Measurements from ENCODE around the gene BAIAP2.
A peak's percentile ranks its signal among the peaks of the same experiment; 100 is the strongest.

Gene BAIAP2

DNA sequence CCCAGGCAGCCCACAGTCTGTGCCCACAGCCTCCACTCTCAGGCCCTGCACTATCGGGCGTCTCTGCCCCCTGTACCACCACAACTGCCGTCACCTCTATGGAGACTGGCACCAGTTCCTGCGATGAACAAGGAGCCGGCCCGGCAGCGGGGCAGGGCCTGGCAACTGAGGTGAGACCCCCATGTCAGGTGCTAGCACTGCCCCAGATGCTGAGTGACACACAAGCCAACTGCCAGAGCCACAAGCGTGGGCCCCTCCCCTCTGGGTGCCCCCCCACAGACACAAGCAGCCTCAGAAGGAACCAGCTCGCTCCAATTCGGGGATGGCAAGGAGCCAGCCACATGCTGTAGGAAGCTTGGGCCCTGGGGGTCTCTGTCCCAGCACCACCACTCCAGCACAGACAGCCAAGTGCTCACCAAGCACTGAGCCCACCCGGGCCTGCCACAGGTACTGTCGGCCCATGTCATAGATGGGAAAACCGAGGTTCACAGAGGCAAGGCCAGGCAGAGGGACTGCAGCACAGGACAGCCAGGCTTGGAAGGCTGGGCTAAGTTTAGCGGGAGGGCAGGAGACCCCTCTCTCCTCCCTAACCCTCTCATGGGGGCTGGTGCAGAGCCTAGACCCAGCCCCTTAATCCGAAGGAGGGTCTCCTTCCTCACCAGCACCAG lies 128.9 kb downstream of the BAIAP2 start:
- no peak overlapping the region for H2AFZ ChIP-seq (ENCODE audit: low read length)
- H3K9ac ChIP-seq (ENCODE audit: low read length), result no peak overlapping the region
- no peaks in the 10 kb centered on the region for H3K4me1 ChIP-seq (ENCODE audit: low read length)
- no peaks in the 10 kb centered on the region for H3K79me2 ChIP-seq (ENCODE audit: low read length)
- no peak overlapping the region for H3K27ac ChIP-seq (ENCODE audit: low read length)
- H3K9me2 ChIP-seq (replicated peaks; ENCODE audit: insufficient read depth, low read length), result no peaks in the 10 kb centered on the region
- no peak for DNase-seq
- H4K20me1 ChIP-seq (ENCODE audit: insufficient read depth, low read length), result no peaks in the 10 kb centered on the region
- H3K27me3 ChIP-seq (replicated peaks; ENCODE audit: insufficient read depth, low read length), result peaks cover 93% of the 10 kb centered on the region
- TF ChIP-seq EZH2 (optimal IDR thresholded peaks at IDR 0.05; ENCODE audit: low read depth, low read length), result no peak
- TF ChIP-seq EZH2phosphoT487 (IDR thresholded peaks at IDR 0.05; ENCODE audit: low read length), result no peak
- TF ChIP-seq, protein P1, sequence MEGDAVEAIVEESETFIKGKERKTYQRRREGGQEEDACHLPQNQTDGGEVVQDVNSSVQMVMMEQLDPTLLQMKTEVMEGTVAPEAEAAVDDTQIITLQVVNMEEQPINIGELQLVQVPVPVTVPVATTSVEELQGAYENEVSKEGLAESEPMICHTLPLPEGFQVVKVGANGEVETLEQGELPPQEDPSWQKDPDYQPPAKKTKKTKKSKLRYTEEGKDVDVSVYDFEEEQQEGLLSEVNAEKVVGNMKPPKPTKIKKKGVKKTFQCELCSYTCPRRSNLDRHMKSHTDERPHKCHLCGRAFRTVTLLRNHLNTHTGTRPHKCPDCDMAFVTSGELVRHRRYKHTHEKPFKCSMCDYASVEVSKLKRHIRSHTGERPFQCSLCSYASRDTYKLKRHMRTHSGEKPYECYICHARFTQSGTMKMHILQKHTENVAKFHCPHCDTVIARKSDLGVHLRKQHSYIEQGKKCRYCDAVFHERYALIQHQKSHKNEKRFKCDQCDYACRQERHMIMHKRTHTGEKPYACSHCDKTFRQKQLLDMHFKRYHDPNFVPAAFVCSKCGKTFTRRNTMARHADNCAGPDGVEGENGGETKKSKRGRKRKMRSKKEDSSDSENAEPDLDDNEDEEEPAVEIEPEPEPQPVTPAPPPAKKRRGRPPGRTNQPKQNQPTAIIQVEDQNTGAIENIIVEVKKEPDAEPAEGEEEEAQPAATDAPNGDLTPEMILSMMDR (IDR thresholded peaks at IDR 0.05; ENCODE audit: low read length), result no peak
- H3K36me3 ChIP-seq (replicated peaks; ENCODE audit: insufficient read depth, low read length), result no peaks in the 10 kb centered on the region
- H3K9me3 ChIP-seq (replicated peaks; ENCODE audit: insufficient read depth, low read length), result no peaks in the 10 kb centered on the region
- no peak overlapping the region for H3K4me3 ChIP-seq (ENCODE audit: low read length)
- H3K4me2 ChIP-seq (ENCODE audit: low read depth, low read length), result no peak overlapping the region
- H3F3A ChIP-seq (ENCODE audit: insufficient read depth, low read length), result no peaks in the 10 kb centered on the region

DNA sequence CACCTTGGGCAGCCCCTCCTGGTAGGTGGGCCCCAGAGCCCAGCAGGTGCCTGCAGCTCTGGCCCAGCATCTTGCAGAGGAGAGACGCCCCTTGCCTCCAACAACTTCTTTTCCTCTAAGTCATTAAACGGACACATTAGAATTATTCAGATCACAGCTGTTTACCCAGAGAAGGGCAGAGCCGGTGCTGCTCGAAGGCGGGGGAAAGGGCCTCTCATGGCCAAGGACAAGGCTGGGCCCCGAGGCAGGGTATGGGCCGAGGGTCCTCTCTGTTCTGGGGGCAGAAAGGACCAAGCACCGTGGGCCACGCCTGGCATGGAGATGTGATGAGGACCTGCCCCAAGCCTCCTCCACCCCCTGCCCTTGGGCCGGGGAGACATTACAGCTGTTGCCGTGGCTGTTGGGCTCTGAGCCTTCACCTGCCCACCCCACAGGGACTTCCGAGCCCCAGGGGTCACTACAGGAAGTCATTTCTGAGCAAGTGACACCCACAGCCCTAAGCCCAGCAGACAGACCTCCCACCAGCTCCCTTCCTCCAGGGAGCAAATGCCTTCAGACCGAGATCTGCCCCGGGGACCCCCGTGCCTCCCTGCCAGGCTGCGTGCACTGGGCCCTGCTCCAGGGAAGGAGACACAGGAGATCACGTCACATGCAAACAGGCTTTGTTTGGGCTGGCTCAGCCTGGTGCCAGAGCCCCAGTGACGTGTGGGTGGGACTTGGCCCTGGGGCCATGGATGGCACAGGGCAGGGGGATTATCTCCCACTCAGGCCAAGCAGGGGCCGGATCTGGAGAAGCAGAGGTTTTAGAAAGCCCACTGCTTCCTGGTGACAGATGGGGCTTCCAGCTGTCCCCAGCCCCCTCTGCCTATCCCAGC lies 129.7 kb downstream of the BAIAP2 start:
- H4K20me1 ChIP-seq (ENCODE audit: insufficient read depth, low read length), result no peaks in the 10 kb centered on the region
- no peaks in the 10 kb centered on the region for H3K9me2 ChIP-seq (replicated peaks; ENCODE audit: insufficient read depth, low read length)
- no peak for DNase-seq

DNA sequence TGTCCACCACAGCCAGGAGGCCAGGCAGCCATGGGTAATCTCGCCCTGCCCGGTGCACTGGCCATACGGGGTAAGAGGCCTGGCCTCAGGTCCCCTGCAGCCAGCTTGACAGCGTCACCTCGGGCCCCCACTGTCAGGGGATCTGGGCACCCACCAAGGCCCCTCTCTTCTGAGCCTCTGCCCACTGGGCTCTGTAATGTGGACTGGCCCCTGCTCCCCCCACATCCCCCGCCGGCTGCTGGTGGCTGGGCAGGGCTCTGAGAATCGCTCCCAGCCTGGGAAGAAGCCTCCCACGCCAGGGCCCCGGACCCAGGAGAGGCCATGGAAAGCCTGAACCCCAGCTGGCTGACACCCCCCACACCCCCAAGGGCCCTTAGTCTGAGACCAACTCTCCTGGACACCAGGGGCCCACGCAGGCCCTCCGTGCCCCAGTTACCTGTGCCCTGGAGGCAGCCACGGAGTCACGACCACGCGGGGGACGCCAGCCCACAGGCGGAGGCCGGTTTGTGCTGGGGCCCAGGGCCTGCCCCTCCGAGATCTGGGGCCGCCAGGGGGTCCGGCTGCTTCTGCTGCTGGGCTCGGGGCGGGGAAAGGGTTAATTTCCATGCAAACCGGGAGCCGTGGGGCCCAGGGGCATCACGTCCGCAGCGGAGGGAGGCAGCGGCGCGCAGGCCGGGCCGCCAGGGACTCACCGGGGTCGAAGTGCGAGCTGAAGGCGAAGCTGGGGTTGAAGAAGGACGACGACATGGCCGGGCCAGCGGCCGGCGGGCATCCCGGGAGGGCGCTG lies 130.5 kb downstream of the BAIAP2 start, which contains the start of gene PVALEF:
TSS of gene PVALEF (plus strand) at position 262 of the 787 bp plus-strand sequence. CDS start 15,720 bp downstream, outside the sequence.
- Histone ChIP-seq H3K79me2 (ENCODE audit: low read length) (no peaks in the 10 kb centered on the region), H3K4me3 (ENCODE audit: low read length) (no peak within 1 kb of the TSS), H3K36me3 (replicated peaks; ENCODE audit: insufficient read depth, low read length) (no peaks in the 10 kb centered on the region), H3K27ac (ENCODE audit: low read length) (no peak within 1 kb of the TSS), H2AFZ (ENCODE audit: low read length) (no peak within 1 kb of the TSS), H3K9me2 (replicated peaks; ENCODE audit: insufficient read depth, low read length) (no peaks in the 10 kb centered on the region), H4K20me1 (ENCODE audit: insufficient read depth, low read length) (no peaks in the 10 kb centered on the region), H3K27me3 (replicated peaks; ENCODE audit: insufficient read depth, low read length) (peaks cover 93% of the 10 kb centered on the region), H3K4me2 (ENCODE audit: low read depth, low read length) (no peak within 1 kb of the TSS), H3K9ac (ENCODE audit: low read length) (no peak within 1 kb of the TSS), H3K9me3 (replicated peaks; ENCODE audit: insufficient read depth, low read length) (no peaks in the 10 kb centered on the region), H3K4me1 (ENCODE audit: low read length) (no peaks in the 10 kb centered on the region), H3F3A (ENCODE audit: insufficient read depth, low read length) (no peaks in the 10 kb centered on the region)
- no peak for DNase-seq
- TF ChIP-seq EZH2phosphoT487 (IDR thresholded peaks at IDR 0.05; ENCODE audit: low read length), result no peak
- TF ChIP-seq, protein P1 (IDR thresholded peaks at IDR 0.05; ENCODE audit: low read length), result no peak
- peak; percentile 76 for TF ChIP-seq EZH2 (optimal IDR thresholded peaks at IDR 0.05; ENCODE audit: low read depth, low read length)

More for the DNA sequence above, 129.7 kb downstream of the BAIAP2 start:
- Histone ChIP-seq H3K27ac (ENCODE audit: low read length) (no peak overlapping the region), H3K4me1 (ENCODE audit: low read length) (no peaks in the 10 kb centered on the region), H3K27me3 (replicated peaks; ENCODE audit: insufficient read depth, low read length) (peaks cover 92% of the 10 kb centered on the region), H2AFZ (ENCODE audit: low read length) (no peak overlapping the region), H3K4me2 (ENCODE audit: low read depth, low read length) (no peak overlapping the region), H3F3A (ENCODE audit: insufficient read depth, low read length) (no peaks in the 10 kb centered on the region), H3K9me3 (replicated peaks; ENCODE audit: insufficient read depth, low read length) (no peaks in the 10 kb centered on the region), H3K79me2 (ENCODE audit: low read length) (no peaks in the 10 kb centered on the region), H3K36me3 (replicated peaks; ENCODE audit: insufficient read depth, low read length) (no peaks in the 10 kb centered on the region), H3K9ac (ENCODE audit: low read length) (no peak overlapping the region), H3K4me3 (ENCODE audit: low read length) (no peak overlapping the region)
- TF ChIP-seq, protein P1 (IDR thresholded peaks at IDR 0.05; ENCODE audit: low read length), result no peak
- TF ChIP-seq EZH2phosphoT487 (IDR thresholded peaks at IDR 0.05; ENCODE audit: low read length) (no peak), EZH2 (optimal IDR thresholded peaks at IDR 0.05; ENCODE audit: low read depth, low read length) (no peak)
